H1 (cell line): ENCODE results near the gene FUNDC1. TPM values are rescaled to one million over a fixed set of nuclear protein-coding genes. Genes with fewer than 3 reads are reported as not detected.

Experiments
- CTCF ChIA-PET: fragments of 300-600 bp; sonication (Branson Sonifier 250); formaldehyde crosslinking; loops from one replicate; lab custom pipeline; 2021; ENCODE audit not compliant: partially characterized antibody; lab: Charles Lee
- POLR2A ChIA-PET: fragments of 300-600 bp; sonication (Branson Sonifier 250); formaldehyde crosslinking; loops from one replicate; lab custom pipeline; 2021; ENCODE audit warnings: inconsistent platforms; ENCODE audit not compliant: partially characterized antibody; lab: Charles Lee
- DNase-seq, 2 experiments: peaks; one replicate each; pipeline versions ENCODE4 v3.0.0 to v3.0.0-alpha.2; 2010 to 2022; ENCODE audit warnings: low spot score in 2 of 2, low read depth in 1 of 2, mixed read lengths in 1 of 2
- FAIRE-seq: peaks from 2 replicates; lab custom pipeline; 2011; peaks lifted over from hg19 to GRCh38; lab: Jason Lieb, UNC
- H2AFZ ChIP-seq: 2 replicates; pipeline ENCODE4 v1.8.1; 2012; ENCODE audit warnings: low read length, inconsistent platforms
- H2AK5ac ChIP-seq: 2 replicates; pipeline ENCODE4 v1.6.1; 2013; ENCODE audit warnings: low read depth, low read length
- H2BK120ac ChIP-seq: replicated peaks from 2 replicates; pipeline ENCODE3; 2013; ENCODE audit warnings: low read depth, low read length, inconsistent platforms
- H2BK12ac ChIP-seq: 2 replicates; pipeline ENCODE4 v1.6.1; 2013; ENCODE audit warnings: low read depth, low read length
- H2BK15ac ChIP-seq: 2 replicates; pipeline ENCODE4 v1.6.1; 2013; ENCODE audit warnings: low read length
- H2BK20ac ChIP-seq: 2 replicates; pipeline ENCODE4 v1.6.1; 2013; ENCODE audit warnings: low read length
- H2BK5ac ChIP-seq: 2 replicates; pipeline ENCODE4 v1.6.1; 2013; ENCODE audit warnings: low read depth, low read length
- H3K14ac ChIP-seq: 2 replicates; pipeline ENCODE4 v1.6.1; 2013; ENCODE audit warnings: inconsistent platforms; ENCODE audit not compliant: insufficient read length
- H3K18ac ChIP-seq: 2 replicates; pipeline ENCODE4 v1.6.1; 2013; ENCODE audit warnings: low read length; ENCODE audit errors: extremely low read depth
- H3K23ac ChIP-seq: 2 replicates; pipeline ENCODE4 v1.6.1; 2013; ENCODE audit warnings: inconsistent platforms; ENCODE audit not compliant: insufficient read length
- H3K23me2 ChIP-seq: 2 replicates; pipeline ENCODE4 v1.6.1; 2013; ENCODE audit warnings: low read depth, low read length
- H3K27ac ChIP-seq: 2 replicates; pipeline ENCODE4 v1.6.1; 2011; ENCODE audit warnings: low read depth, low read length, inconsistent platforms
- H3K27me3 ChIP-seq, 4 experiments: replicated peaks in 1 of 4; 1 replicate in 1 of 4; 2 replicates in 3 of 4; pipeline versions ENCODE4 v1.6.1 to v1.8.1; 2011 to 2013; ENCODE audit warnings: low read length in 3 of 4, mild to moderate bottlenecking in 3 of 4, inconsistent platforms in 2 of 4, mixed read lengths in 2 of 4, moderate library complexity in 1 of 4; ENCODE audit not compliant: control insufficient read depth in 3 of 4, insufficient read depth in 3 of 4; ENCODE audit errors: extremely low read depth in 1 of 4
- H3K36me3 ChIP-seq, 4 experiments: 2 replicates each; pipeline versions ENCODE4 v1.6.1 to v1.8.1; 2011 to 2013; ENCODE audit warnings: mild to moderate bottlenecking in 4 of 4, low read length in 3 of 4, moderate library complexity in 2 of 4, control low read depth in 1 of 4, inconsistent platforms in 1 of 4; ENCODE audit not compliant: insufficient read depth in 4 of 4, control insufficient read depth in 2 of 4
- H3K4ac ChIP-seq: replicated peaks from 2 replicates; pipeline ENCODE3; 2013; ENCODE audit warnings: low read length, low read depth, mixed read lengths, inconsistent platforms; ENCODE audit not compliant: insufficient read length
- H3K4me1 ChIP-seq, 4 experiments: replicated peaks in 1 of 4; 1 replicate in 1 of 4; 2 replicates in 3 of 4; pipeline versions ENCODE4 v1.6.1 to v1.8.1; 2011 to 2013; ENCODE audit warnings: low read length in 3 of 4, inconsistent platforms in 2 of 4, mixed read lengths in 1 of 4; ENCODE audit not compliant: insufficient read depth in 4 of 4, control insufficient read depth in 3 of 4
- H3K4me2 ChIP-seq, 2 experiments: 2 replicates each; pipeline versions ENCODE4 v1.6.1 to v1.8.1; 2011 to 2013; ENCODE audit warnings: low read depth in 2 of 2, low read length in 2 of 2, control low read depth in 1 of 2, inconsistent platforms in 1 of 2, mild to moderate bottlenecking in 1 of 2; ENCODE audit not compliant: insufficient read depth in 1 of 2
- H3K4me3 ChIP-seq, 4 experiments: fragments of 200-600, 300-600 bp in 1 of 4; sonication (generic), shearing (Covaris generic), sonication (Bioruptor Twin) in 1 of 4; 2 replicates each; pipeline versions ENCODE4 v1.5.1 to v1.8.1; 2011 to 2016; ENCODE audit warnings: low read length in 4 of 4, low read depth in 3 of 4, control low read depth in 2 of 4, inconsistent platforms in 2 of 4, mild to moderate bottlenecking in 2 of 4, mixed read lengths in 1 of 4, moderate library complexity in 1 of 4; ENCODE audit not compliant: insufficient read depth in 2 of 4; ENCODE audit errors: extremely low read depth in 1 of 4
- H3K56ac ChIP-seq: replicated peaks from 2 replicates; pipeline ENCODE3; 2013; ENCODE audit warnings: low read depth, mild to moderate bottlenecking, mixed read lengths, low read length, inconsistent platforms; ENCODE audit not compliant: insufficient read length
- H3K79me1 ChIP-seq: 2 replicates; pipeline ENCODE4 v1.6.1; 2013; ENCODE audit warnings: low read depth, low read length, control low read depth
- H3K79me2 ChIP-seq, 2 experiments: 2 replicates each; pipeline versions ENCODE4 v1.6.1 to v1.8.1; 2012 to 2013; ENCODE audit warnings: low read length in 2 of 2, mild to moderate bottlenecking in 2 of 2, inconsistent platforms in 1 of 2; ENCODE audit not compliant: insufficient read depth in 2 of 2, control insufficient read depth in 1 of 2
- H3K9ac ChIP-seq, 4 experiments: replicated peaks in 1 of 4; 1 replicate in 1 of 4; 2 replicates in 3 of 4; pipeline versions ENCODE4 v1.6.1 to v1.8.1; 2011 to 2013; ENCODE audit warnings: low read depth in 3 of 4, low read length in 3 of 4, control low read depth in 2 of 4, mild to moderate bottlenecking in 2 of 4, moderate library complexity in 2 of 4, inconsistent platforms in 1 of 4; ENCODE audit errors: extremely low read depth in 1 of 4
- H3K9me3 ChIP-seq, 2 experiments: 2 replicates each; pipeline versions ENCODE4 v1.6.1 to v1.8.1; 2012 to 2013; ENCODE audit warnings: mild to moderate bottlenecking in 2 of 2, moderate library complexity in 2 of 2, control low read depth in 1 of 2, inconsistent platforms in 1 of 2, low read depth in 1 of 2, low read length in 1 of 2, mixed read lengths in 1 of 2; ENCODE audit not compliant: insufficient read depth in 2 of 2
- H4K20me1 ChIP-seq, 2 experiments: replicated peaks in 1 of 2; 2 replicates each; pipeline versions ENCODE3 to v1.8.1; 2011 to 2013; ENCODE audit warnings: inconsistent platforms in 2 of 2, low read length in 2 of 2, mild to moderate bottlenecking in 1 of 2; ENCODE audit not compliant: insufficient read depth in 2 of 2, control insufficient read depth in 1 of 2
- H4K5ac ChIP-seq: 2 replicates; pipeline ENCODE4 v1.6.1; 2013; ENCODE audit warnings: low read length, low read depth, mixed read lengths, inconsistent platforms; ENCODE audit not compliant: insufficient read length
- H4K8ac ChIP-seq: 2 replicates; pipeline ENCODE4 v1.8.0; 2013; ENCODE audit warnings: mild to moderate bottlenecking, moderate library complexity, low read length, inconsistent platforms; ENCODE audit not compliant: insufficient read depth; ENCODE audit errors: extremely low read depth
- H4K91ac ChIP-seq: replicated peaks from 2 replicates; pipeline ENCODE3; 2013; ENCODE audit warnings: low read length, mixed read lengths, inconsistent platforms; ENCODE audit not compliant: insufficient read length
- BACH1 ChIP-seq: IDR thresholded peaks from 2 replicates; pipeline ENCODE4 v1.6.1; 2012; ENCODE audit warnings: low read length, improper control_type of control experiment
- CBX8 ChIP-seq: fragments of 300-800, 300-1000 bp; sonication (generic); IDR thresholded peaks from 2 replicates; pipeline ENCODE4 v1.7.1; 2016; ENCODE audit warnings: low read depth, low read length, borderline replicate concordance
- CHD1 ChIP-seq: IDR thresholded peaks from 2 replicates; pipeline ENCODE4 v1.6.1; 2012; ENCODE audit warnings: low read depth, low read length, improper control_type of control experiment
- CTBP2 ChIP-seq: IDR thresholded peaks from 2 replicates; pipeline ENCODE4 v1.7.0; 2011; ENCODE audit warnings: borderline replicate concordance, mild to moderate bottlenecking, moderate library complexity, mixed read lengths, low read length; ENCODE audit not compliant: insufficient read depth, insufficient read length
- KDM1A ChIP-seq: fragments of 200-600, 300-600 bp; sonication (generic); IDR thresholded peaks from 2 replicates; pipeline ENCODE4 v1.7.1; 2016; ENCODE audit warnings: mild to moderate bottlenecking, low read length, borderline replicate concordance
- KDM5A ChIP-seq: fragments of 200-600 bp; IDR thresholded peaks from 2 replicates; pipeline ENCODE4 v1.7.1; 2012; ENCODE audit warnings: mild to moderate bottlenecking, low read length, inconsistent platforms, mixed read lengths
- NANOG ChIP-seq: IDR thresholded peaks from 2 replicates; pipeline ENCODE4 v1.6.1; 2011; ENCODE audit warnings: low read length, low read depth, mild to moderate bottlenecking, inconsistent platforms; ENCODE audit not compliant: insufficient read depth, poor library complexity, severe bottlenecking
- NRF1 ChIP-seq: IDR thresholded peaks from 2 replicates; pipeline ENCODE4 v1.6.1; 2011; ENCODE audit warnings: mild to moderate bottlenecking, low read depth, low read length, improper control_type of control experiment
- POLR2A ChIP-seq, 2 experiments: IDR thresholded peaks; 1 replicate in 1 of 2; 2 replicates in 1 of 2; pipeline ENCODE4 v1.6.1; 2011; ENCODE audit warnings: low read depth in 2 of 2, low read length in 2 of 2, mild to moderate bottlenecking in 2 of 2; ENCODE audit errors: control extremely low read depth in 1 of 2
- RNF2 ChIP-seq: fragments of 200-900, 300-1000 bp; sonication (generic); IDR thresholded peaks from 2 replicates; pipeline ENCODE4 v1.7.1; 2016; ENCODE audit warnings: borderline replicate concordance, low read depth, mild to moderate bottlenecking, antibody characterized with exemption, low read length; ENCODE audit not compliant: poor library complexity, severe bottlenecking; ENCODE audit errors: missing control alignments
- SAP30 ChIP-seq: fragments of 300-600 bp; sonication (generic); IDR thresholded peaks from 2 replicates; pipeline ENCODE4 v1.7.1; 2012; ENCODE audit warnings: low read length, moderate library complexity, mild to moderate bottlenecking, inconsistent platforms; ENCODE audit not compliant: insufficient read depth, insufficient replicate concordance
- SIRT6 ChIP-seq: IDR thresholded peaks from one replicate; pipeline ENCODE4 v1.7.1; 2012; ENCODE audit warnings: low read length, inconsistent platforms
- SP4 ChIP-seq: IDR thresholded peaks from 2 replicates; pipeline ENCODE4 v1.6.1; 2012; ENCODE audit warnings: low read length, inconsistent platforms
- SRF ChIP-seq: IDR thresholded peaks from 2 replicates; pipeline ENCODE4 v1.6.1; 2011; ENCODE audit warnings: mild to moderate bottlenecking, low read depth, low read length, moderate library complexity
- TAF1 ChIP-seq: IDR thresholded peaks from 2 replicates; pipeline ENCODE4 v1.6.1; 2011; ENCODE audit warnings: mild to moderate bottlenecking, low read depth, low read length
- TEAD4 ChIP-seq: IDR thresholded peaks from 2 replicates; pipeline ENCODE4 v1.6.1; 2012; ENCODE audit warnings: low read depth, low read length, inconsistent platforms, mixed read lengths
- WGBS, 2 experiments: shearing (Covaris generic) in 1 of 2; methylation state at CpG; one replicate each; pipeline versions ENCODE4 v1.1.6 to v1.1.7; 2013 to 2015; ENCODE audit warnings: low lambda C conversion rate in 2 of 2, mixed read lengths in 2 of 2, inconsistent platforms in 1 of 2, low coverage in 1 of 2, missing lambda C conversion rate in 1 of 2; ENCODE audit not compliant: insufficient replicate concordance in 2 of 2, insufficient coverage in 1 of 2, insufficient read length in 1 of 2; ENCODE audit errors: extremely low coverage in 1 of 2, missing lambda C conversion rate in 1 of 2; 5-methylcytosine and 5-hydroxymethylcytosine counted together
- polyA plus RNA-seq, 7 experiments: library from polyadenylated mRNA; depleted of rRNA in 3 of 7; stranded (reverse) in 5 of 7; unstranded in 2 of 7; fragments of >200 nt in 5 of 7; fragments of 200-250 nt in 2 of 7; gene quantifications; 1 replicate in 5 of 7; 2 replicates in 1 of 7; 4 replicates in 1 of 7; pipeline versions ENCODE4 v1.2.1 to v1.2.3, GENCODE V29; 2011 to 2013; ENCODE audit warnings: missing spikeins in 2 of 7, mixed read lengths in 2 of 7
- total RNA-seq: library from RNA; stranded (reverse); fragmentation: NEBNext Ultra II Directional; extraction: Animal tissue kit (Norgen Biotek cat#: 25700); gene quantifications from 2 replicates; pipeline ENCODE4 v1.2.1, GENCODE V29; 2021

FUNDC1 gene
- total and polyA plus RNA-seq, 2 of the 8 experiments (the other 6 are each of a cell fraction or from before 2014, with no cell fraction given) = 13.7 to 24.1 TPM

- CTCF ChIA-PET = no interaction called here
- no peak for FAIRE-seq
- no peak overlapping the region for H2BK12ac ChIP-seq
- no peak for TF ChIP-seq KDM5A
- no peak for TF ChIP-seq POLR2A (IDR thresholded peaks at IDR 0.05; ENCODE audit: control extremely low read depth in 1 of 2, low read depth in 2 of 2, low read length in 2 of 2)
- no peak for TF ChIP-seq TEAD4
- no peak for TF ChIP-seq CBX8
- TF ChIP-seq RNF2 = no peak
- TF ChIP-seq SRF = no peak
- TF ChIP-seq SP4 = no peak
- no peak for TF ChIP-seq SAP30
- no peak for TF ChIP-seq NANOG
- TF ChIP-seq SIRT6 = no peak
- no peak for TF ChIP-seq CHD1
- TF ChIP-seq CTBP2 = no peak
- no peak for TF ChIP-seq TAF1
- TF ChIP-seq NRF1 = no peak
- TF ChIP-seq KDM1A = no peak
- TF ChIP-seq BACH1 = no peak
These were observed 7.9 kb upstream of the FUNDC1 start for GRCh38 chrX:44550563-44550962.

More at GRCh38 chrX:44550563-44550962, 7.9 kb upstream of the FUNDC1 start:
- Histone ChIP-seq H2BK15ac (no peak overlapping the region), H3K27ac (no peak overlapping the region), H3K27me3 (no peaks in the 10 kb centered on the region), H3K4me1 (no peaks in the 10 kb centered on the region), H4K8ac (no peak overlapping the region), H4K5ac (no peak overlapping the region), H2AK5ac (no peak overlapping the region), H3K36me3 (no peaks in the 10 kb centered on the region), H3K9ac (no peak overlapping the region), H3K79me2 (no peaks in the 10 kb centered on the region), H2AFZ (no peak overlapping the region), H4K91ac (no peak overlapping the region), H3K23ac (no peak overlapping the region), H3K14ac (no peak overlapping the region), H3K4me3 (no peak overlapping the region), H3K79me1 (no peaks in the 10 kb centered on the region), H3K18ac (no peak overlapping the region), H3K4ac (no peak overlapping the region), H3K4me2 (no peak overlapping the region), H4K20me1 (no peaks in the 10 kb centered on the region), H3K23me2 (no peaks in the 10 kb centered on the region), H3K9me3 (0 out of 4 replicates have a peak, but pooled peaks cover 0 to 4% of the 10 kb centered on the region in 2 experiments), H2BK20ac (no peak overlapping the region), H2BK120ac (no peak overlapping the region), H2BK5ac (no peak overlapping the region), H3K56ac (no peak overlapping the region)
- WGBS, 2 experiments = 90% methylated on average over 5 of the region's 5 CpGs; no CpG with 5 or more reads in 1 of the 2 experiments
- DNase-seq = no peak
- POLR2A ChIA-PET = no interaction called here
